ENCODE measurements around the gene PTP4A2.
A peak's percentile ranks its signal among the peaks of the same experiment; 100 is the strongest.
"Not testable (repeated sequence)": the region's sequence is repeated elsewhere in the genome, so short reads cannot be mapped to it uniquely, and the experiment has no call there.

PTP4A2 gene

DNA sequence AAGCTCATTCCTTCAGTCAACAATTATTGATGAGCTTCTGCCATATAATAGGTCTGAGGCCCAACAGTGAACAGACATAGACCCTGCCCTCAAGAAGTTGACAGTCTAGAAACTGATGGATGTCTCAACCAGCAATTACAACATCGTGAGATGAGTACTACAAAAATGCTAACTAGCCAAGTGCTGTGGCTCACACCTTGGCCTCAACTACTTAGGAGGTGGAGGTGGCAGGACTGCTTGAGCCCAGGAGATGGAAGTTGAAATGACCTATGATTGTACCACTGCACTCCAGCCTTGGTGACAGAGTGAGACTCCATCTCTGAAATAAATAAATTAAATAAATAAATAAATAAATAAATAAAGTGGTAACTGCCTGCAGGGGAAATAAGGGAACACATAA lies 11.7 kb upstream of the PTP4A2 start:
- DNase-seq: no peak

- DNase-seq: not testable (repeated sequence)
These were observed 7.5 kb upstream of the PTP4A2 start for GRCh38 chr1:31945677-31946076.

DNA sequence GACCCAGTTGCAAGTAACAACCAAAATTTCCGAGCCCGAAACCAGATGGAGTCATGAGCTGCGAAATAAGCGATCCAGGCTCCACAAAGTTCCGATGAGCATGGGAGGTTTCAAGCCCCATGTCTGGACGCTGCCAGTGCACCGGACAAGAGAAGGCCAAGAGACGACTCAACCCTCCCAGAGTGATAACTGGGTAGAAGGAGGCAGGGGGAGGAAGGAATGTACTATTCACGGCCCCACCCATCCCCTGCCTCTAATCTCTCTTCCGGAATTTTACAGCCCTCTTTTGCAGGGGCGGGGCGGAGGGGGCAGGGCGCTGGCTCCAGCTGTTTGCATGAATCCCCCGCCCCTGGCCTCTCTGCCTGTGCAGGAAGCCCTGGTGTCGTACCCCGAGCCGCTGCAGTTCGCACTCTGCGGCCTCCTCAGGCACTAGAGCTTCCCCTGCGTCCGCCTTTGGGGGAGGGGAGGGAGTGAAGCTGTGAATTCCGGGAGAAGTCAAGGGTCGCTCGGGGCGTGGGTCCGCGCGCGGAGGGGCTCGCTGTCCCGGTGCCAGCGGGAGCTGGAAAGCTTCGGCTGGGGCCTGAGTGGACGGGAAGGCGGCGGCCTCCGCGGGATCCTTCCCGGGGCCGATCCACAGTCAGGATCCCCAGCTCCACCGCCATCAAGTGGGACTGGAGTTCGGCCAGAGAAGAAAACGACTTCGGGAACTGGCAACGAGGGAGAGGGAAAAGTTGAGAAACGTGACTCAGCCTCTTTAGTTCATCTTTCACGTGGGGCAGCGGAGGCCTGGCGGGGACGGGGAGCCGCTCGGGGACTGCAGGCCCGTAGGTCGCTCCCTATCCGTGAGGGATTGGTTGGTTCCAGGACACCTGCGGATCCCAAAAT lies 6.3 kb upstream of the PTP4A2 start:
- DNase-seq: peak; percentile 61 to 67

GRCh38 chr1:31943546-31944184 lies 5.5 kb upstream of the PTP4A2 start:
- no peak for DNase-seq

DNA sequence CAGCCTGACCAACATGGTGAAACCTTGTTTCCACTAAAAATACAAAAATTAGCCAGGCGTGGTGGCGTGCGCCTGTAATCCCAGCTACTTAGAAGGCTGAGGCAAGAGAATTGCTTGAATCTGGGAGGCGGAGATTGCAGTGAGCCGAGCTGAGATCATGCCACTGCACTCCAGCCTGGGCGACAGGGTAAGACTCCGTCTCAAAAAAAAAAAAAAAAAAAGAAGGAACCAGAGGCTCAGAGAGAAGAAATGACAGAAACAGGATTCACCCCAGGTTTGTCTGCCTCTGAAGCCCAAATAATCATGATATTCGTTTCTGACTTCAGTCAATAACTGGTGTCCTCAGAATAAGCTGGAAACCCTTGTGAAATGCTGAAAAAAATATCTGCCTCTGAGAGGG lies 3.9 kb upstream of the PTP4A2 start:
- not testable (repeated sequence) for DNase-seq

DNA sequence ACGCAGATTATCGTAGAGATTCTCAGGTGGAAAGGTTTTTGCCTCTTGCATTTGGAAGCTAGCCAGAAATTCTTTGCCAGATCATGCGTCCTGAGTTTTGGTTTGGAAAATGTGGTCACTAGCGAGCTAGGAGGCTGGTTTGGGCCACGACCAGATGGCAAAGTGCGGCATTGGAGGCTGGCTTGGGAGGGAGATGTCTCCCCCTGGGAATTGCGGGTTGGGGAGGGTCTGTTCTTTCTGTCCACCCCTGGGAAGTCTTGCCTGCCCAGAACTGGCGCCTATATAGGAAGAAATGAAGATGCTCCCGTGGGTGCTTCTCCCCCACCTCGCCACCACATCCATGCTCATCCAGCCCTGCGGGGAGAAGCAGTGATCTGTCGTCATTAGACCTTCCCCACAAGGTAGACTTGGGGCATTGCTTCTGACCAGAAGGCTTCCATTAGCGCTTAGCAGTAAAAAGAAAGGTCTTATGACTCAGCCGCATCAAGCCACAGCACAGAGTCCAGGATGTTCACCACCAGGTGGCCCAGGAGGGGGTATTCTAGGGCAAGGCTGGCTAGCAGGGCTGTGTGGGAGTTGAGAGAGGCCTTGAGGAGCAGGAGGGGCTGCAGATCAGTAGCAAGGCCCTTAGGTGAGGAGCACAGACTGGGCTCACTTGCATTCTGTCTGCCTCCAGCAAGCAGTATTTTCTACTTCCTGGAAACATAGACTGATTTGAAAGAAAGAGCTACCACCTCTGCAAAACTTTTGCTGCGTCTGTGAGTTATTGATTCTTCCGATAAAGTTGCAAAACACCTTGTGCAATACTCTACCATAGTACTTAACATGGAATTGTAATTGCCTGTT lies 1.5 kb upstream of the PTP4A2 start:
- peak; percentile 64 to 65 for DNase-seq

DNA sequence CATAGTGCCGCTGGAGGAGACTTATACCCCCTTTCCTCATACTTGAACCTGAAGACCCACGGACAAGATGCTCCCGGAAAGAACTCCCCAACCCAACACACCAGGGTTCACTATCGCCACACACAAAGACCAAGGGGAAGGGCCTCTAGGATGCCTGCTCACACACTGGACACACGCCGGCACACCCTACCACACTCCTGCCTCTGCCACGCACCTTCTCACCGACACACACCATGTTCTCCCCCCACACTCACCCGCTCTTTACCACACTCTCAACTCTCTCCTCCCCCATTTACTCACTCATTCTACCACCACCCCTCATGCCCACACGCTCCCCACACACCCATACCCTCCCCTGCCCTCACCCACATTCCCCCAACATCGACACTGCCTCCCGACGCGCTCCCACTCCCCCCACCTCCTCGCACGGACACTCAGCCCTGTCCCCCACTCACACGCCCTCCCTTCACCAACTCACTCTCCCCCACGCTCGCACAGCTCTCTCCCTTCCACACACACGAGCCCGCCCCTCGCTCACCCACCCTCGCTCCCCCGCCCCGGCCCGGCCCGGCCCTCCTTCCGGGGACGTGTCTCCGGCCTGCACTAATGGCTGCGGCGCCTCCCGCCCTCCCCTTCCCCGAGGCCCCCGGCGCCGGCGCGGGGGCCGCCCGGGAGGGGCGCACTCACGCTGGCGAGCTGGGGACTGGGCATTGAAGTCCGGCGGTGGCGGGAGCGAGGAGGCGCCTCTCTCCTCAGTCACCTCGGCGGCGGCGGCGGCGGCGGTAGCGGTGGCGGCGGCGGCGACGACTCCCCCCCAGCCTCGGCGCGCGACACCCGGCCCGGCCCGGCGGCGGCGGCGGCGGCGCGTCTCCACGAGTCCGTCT lies 626 bp downstream of the PTP4A2 start:
- DNase-seq: peak; percentile 58 to 60

GRCh38 chr1:31936981-31937299 lies 1.2 kb downstream of the PTP4A2 start:
- DNase-seq: no peak

GRCh38 chr1:31936278-31936980 lies 1.7 kb downstream of the PTP4A2 start:
- no peak for DNase-seq

- DNase-seq: no peak
These were observed 3.2 kb downstream of the PTP4A2 start for GRCh38 chr1:31934706-31935629.

DNA sequence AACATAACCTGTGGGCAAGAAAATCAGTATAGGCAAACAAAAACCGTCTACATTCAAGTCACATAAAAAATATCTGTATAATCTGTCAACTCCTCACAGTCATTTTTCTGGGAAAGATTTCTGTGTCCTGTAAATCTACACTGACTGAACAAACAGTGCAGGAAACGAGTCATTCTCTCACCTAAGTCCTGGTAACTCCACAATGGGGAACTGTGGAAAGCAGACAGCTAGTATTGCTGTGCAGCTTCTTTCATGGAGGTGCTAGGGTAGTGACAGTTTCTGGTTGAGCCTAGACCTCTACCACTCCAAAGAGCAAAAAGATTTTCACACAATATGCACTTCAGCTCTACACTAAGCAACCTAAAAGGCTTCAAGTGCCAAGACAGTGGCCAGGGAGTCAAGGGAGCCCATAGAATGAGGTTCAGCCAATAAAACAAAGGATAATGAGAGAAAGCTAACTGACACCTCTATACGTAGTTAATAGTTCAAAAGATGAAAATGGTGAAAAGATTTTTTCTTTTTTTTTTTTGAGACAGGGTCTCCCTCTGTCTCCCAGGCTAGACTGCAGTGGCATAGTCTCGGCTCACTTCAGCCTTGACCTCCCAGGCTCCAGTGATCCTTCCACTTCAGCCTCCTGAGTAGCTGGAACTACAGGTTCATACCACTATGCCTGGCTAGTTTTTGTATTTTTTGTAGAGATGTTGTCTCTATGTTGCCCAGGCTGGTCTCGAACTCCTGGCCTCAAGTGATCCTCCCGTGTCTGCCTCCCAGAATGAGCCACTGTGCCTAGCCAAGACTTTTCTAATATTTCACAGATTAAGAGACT lies 5.5 kb downstream of the PTP4A2 start:
- DNase-seq: no peak

DNA sequence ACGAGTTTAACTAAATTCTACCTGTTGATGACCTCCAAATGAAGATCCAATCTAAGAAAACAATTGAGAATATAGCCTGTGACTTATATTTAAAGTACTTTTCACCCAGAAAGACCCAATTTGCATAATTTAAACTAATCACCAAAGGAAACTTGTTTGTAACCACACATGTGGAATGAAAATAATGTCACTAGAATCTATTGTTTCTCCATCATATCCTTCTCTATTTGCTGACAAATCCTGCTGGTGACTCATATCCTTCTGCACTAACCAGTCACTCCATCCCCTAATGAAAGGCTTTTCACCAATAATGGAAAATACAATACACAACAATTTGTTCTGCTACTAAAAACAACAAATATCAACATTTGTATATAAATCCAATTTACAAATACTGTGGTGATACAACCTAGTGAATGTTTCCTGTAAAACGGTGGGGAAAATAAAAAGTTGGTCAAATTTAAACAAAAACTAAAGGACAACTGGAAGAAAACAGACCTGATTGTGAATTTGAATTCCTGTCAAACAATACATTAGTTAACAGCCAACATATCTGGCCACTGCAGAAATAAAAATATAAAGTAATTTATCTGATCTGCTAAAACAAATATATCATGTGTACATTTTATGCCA lies 6.5 kb downstream of the PTP4A2 start:
- no peak for DNase-seq

GRCh38 chr1:31930836-31931592 lies 7.2 kb downstream of the PTP4A2 start:
- DNase-seq: no peak

DNA sequence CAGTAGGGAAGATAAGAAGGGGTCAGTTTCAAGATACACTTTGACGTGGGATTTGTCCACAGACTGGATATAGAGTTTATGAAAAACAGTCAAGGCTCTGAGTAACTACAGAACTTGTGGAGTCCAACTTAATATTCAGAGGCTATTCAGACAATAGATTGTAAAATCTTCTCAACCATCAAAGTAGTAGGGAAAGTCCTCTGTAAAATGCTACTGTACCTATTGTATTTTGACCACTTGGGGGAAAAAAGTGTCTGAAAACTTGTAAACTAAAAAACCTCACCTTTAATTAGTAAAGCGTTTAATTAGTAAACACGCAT lies 10.5 kb downstream of the PTP4A2 start:
- DNase-seq: no peak

- no peak for DNase-seq
These were observed 11.1 kb downstream of the PTP4A2 start for GRCh38 chr1:31926853-31927660.

DNA sequence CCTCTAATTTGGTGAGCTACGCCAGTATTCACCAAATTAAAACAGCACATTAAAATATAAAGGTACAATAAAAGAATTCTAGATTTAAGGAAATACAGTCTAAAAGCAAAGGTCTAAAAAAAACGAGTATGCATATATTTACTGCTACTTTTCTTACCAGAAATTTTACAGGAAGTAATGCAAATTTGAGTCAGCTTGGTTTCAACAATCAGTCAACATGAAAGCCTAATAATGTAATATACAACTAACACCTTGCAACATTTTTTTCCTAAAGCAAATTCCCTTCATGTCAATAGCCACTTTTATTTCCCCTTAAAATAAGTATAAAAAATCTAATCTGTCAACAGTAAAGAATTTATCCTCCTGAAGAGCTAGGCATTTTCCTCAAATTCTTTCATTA lies 11.9 kb downstream of the PTP4A2 start:
- no peak for DNase-seq

DNA sequence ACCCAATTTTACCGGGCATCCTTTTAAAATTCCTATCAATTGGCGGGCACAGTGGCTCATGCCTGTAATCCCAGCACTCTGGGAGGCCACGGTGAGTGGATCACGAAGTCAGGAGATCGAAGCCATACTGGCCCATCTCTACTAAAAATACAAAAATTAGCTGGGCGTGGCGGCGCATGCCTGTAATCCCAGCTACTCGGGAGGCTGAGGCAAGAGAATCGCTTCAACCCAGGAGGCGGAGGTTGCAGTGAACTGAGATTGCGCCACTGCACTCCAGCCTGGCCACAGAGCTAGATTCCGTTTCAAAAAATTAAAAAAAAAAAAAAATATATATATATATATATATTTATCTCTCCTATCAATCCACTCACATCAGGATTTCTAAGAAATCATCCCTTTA lies 12.3 kb downstream of the PTP4A2 start:
- DNase-seq: not testable (repeated sequence)

- DNase-seq: no peak
These were observed 13.3 kb downstream of the PTP4A2 start for GRCh38 chr1:31924839-31925238.
